ENCODE measurements around the gene ENTPD5.

Gene ENTPD5

GRCh38 chr14:74018586-74019407 is at the start of gene ENTPD5, which contains the start of gene BBOF1:
TSS of gene ENTPD5 (minus strand) at chr14:74019288. CDS start at chr14:73988102, 31,186 bp downstream.
TSS of gene BBOF1 (plus strand) at chr14:74019349. CDS start at chr14:74019479, 130 bp downstream.
- Histone ChIP-seq H3K36me3 (ENCODE audit: control insufficient read depth in 2 of 2, insufficient read depth in 2 of 2, low read length in 2 of 2) (peaks cover 0 to 4% of the 10 kb centered on the region in 2 donors), H3K4me1 (ENCODE audit: control insufficient read depth in 2 of 2, insufficient read depth in 2 of 2, low read length in 2 of 2) (peaks cover 9 to 18% of the 10 kb centered on the region in 2 donors), H3K27ac (ENCODE audit: low read depth in 2 of 2, low read length in 2 of 2) (peak within 1 kb of the TSS; percentile 99 to 100), H3K9ac (ENCODE audit: low read depth in 1 of 2, low read length in 2 of 2) (peak within 1 kb of the TSS; percentile 97 to 100), H3K4me3 (ENCODE audit: low read length in 2 of 2) (peak within 1 kb of the TSS; percentile 85 to 93), H3K27me3 (ENCODE audit: control insufficient read depth in 2 of 2, insufficient read depth in 2 of 2, low read length in 2 of 2) (no peaks in the 10 kb centered on the region), H3K9me3 (ENCODE audit: control insufficient read depth in 2 of 2, low read length in 2 of 2) (no peaks in the 10 kb centered on the region)

GRCh38 chr14:74065746-74066575 is 46.9 kb upstream of the ENTPD5 start:
- peaks cover 14 to 28% of the 10 kb centered on the region in 2 donors for H3K36me3 ChIP-seq (ENCODE audit: control insufficient read depth in 2 of 2, insufficient read depth in 2 of 2, low read length in 2 of 2)
- H3K27ac ChIP-seq (ENCODE audit: low read depth in 2 of 2, low read length in 2 of 2), result no peak overlapping the region
- H3K9me3 ChIP-seq (ENCODE audit: control insufficient read depth in 2 of 2, low read length in 2 of 2), result no peaks in the 10 kb centered on the region
- no peak overlapping the region for H3K4me3 ChIP-seq (ENCODE audit: low read length in 2 of 2)
- no peaks in the 10 kb centered on the region for H3K27me3 ChIP-seq (ENCODE audit: control insufficient read depth in 2 of 2, insufficient read depth in 2 of 2, low read length in 2 of 2)
- H3K9ac ChIP-seq (ENCODE audit: low read depth in 1 of 2, low read length in 2 of 2), result no peak overlapping the region
- H3K4me1 ChIP-seq (ENCODE audit: control insufficient read depth in 2 of 2, insufficient read depth in 2 of 2, low read length in 2 of 2), result no peaks in the 10 kb centered on the region

GRCh38 chr14:74064883-74065282 is 45.8 kb upstream of the ENTPD5 start:
- H3K4me3 ChIP-seq (ENCODE audit: low read length in 2 of 2), result no peak overlapping the region
- H3K9me3 ChIP-seq (ENCODE audit: control insufficient read depth in 2 of 2, low read length in 2 of 2), result no peaks in the 10 kb centered on the region
- peaks cover 18 to 32% of the 10 kb centered on the region in 2 donors for H3K36me3 ChIP-seq (ENCODE audit: control insufficient read depth in 2 of 2, insufficient read depth in 2 of 2, low read length in 2 of 2)
- H3K27ac ChIP-seq (ENCODE audit: low read depth in 2 of 2, low read length in 2 of 2), result no peak overlapping the region
- no peak overlapping the region for H3K9ac ChIP-seq (ENCODE audit: low read depth in 1 of 2, low read length in 2 of 2)
- no peaks in the 10 kb centered on the region for H3K27me3 ChIP-seq (ENCODE audit: control insufficient read depth in 2 of 2, insufficient read depth in 2 of 2, low read length in 2 of 2)
- H3K4me1 ChIP-seq (ENCODE audit: control insufficient read depth in 2 of 2, insufficient read depth in 2 of 2, low read length in 2 of 2), result no peaks in the 10 kb centered on the region

GRCh38 chr14:74064426-74064825 is 45.3 kb upstream of the ENTPD5 start:
- Histone ChIP-seq H3K4me3 (ENCODE audit: low read length in 2 of 2) (no peak overlapping the region), H3K27me3 (ENCODE audit: control insufficient read depth in 2 of 2, insufficient read depth in 2 of 2, low read length in 2 of 2) (no peaks in the 10 kb centered on the region), H3K4me1 (ENCODE audit: control insufficient read depth in 2 of 2, insufficient read depth in 2 of 2, low read length in 2 of 2) (no peaks in the 10 kb centered on the region), H3K36me3 (ENCODE audit: control insufficient read depth in 2 of 2, insufficient read depth in 2 of 2, low read length in 2 of 2) (peaks cover 18 to 35% of the 10 kb centered on the region in 2 donors), H3K9ac (ENCODE audit: low read depth in 1 of 2, low read length in 2 of 2) (no peak overlapping the region), H3K27ac (ENCODE audit: low read depth in 2 of 2, low read length in 2 of 2) (no peak overlapping the region), H3K9me3 (ENCODE audit: control insufficient read depth in 2 of 2, low read length in 2 of 2) (no peaks in the 10 kb centered on the region)

- Histone ChIP-seq H3K36me3 (ENCODE audit: control insufficient read depth in 2 of 2, insufficient read depth in 2 of 2, low read length in 2 of 2) (peaks cover 18 to 35% of the 10 kb centered on the region in 2 donors), H3K27me3 (ENCODE audit: control insufficient read depth in 2 of 2, insufficient read depth in 2 of 2, low read length in 2 of 2) (no peaks in the 10 kb centered on the region), H3K4me3 (ENCODE audit: low read length in 2 of 2) (no peak overlapping the region), H3K9me3 (ENCODE audit: control insufficient read depth in 2 of 2, low read length in 2 of 2) (no peaks in the 10 kb centered on the region), H3K4me1 (ENCODE audit: control insufficient read depth in 2 of 2, insufficient read depth in 2 of 2, low read length in 2 of 2) (no peaks in the 10 kb centered on the region), H3K27ac (ENCODE audit: low read depth in 2 of 2, low read length in 2 of 2) (no peak overlapping the region), H3K9ac (ENCODE audit: low read depth in 1 of 2, low read length in 2 of 2) (no peak overlapping the region)
These were observed 43.7 kb upstream of the ENTPD5 start for GRCh38 chr14:74062809-74063150.

- H3K4me3 ChIP-seq (ENCODE audit: low read length in 2 of 2), result no peak overlapping the region
- H3K4me1 ChIP-seq (ENCODE audit: control insufficient read depth in 2 of 2, insufficient read depth in 2 of 2, low read length in 2 of 2), result no peaks in the 10 kb centered on the region
- no peak overlapping the region for H3K9ac ChIP-seq (ENCODE audit: low read depth in 1 of 2, low read length in 2 of 2)
These were observed 30.9 kb upstream of the ENTPD5 start for GRCh38 chr14:74049876-74050495.

GRCh38 chr14:74048281-74048680 is 29.2 kb upstream of the ENTPD5 start:
- Histone ChIP-seq H3K27ac (ENCODE audit: low read depth in 2 of 2, low read length in 2 of 2) (no peak overlapping the region), H3K4me1 (ENCODE audit: control insufficient read depth in 2 of 2, insufficient read depth in 2 of 2, low read length in 2 of 2) (no peaks in the 10 kb centered on the region), H3K36me3 (ENCODE audit: control insufficient read depth in 2 of 2, insufficient read depth in 2 of 2, low read length in 2 of 2) (no peaks in the 10 kb centered on the region), H3K27me3 (ENCODE audit: control insufficient read depth in 2 of 2, insufficient read depth in 2 of 2, low read length in 2 of 2) (no peaks in the 10 kb centered on the region), H3K4me3 (ENCODE audit: low read length in 2 of 2) (no peak overlapping the region), H3K9me3 (ENCODE audit: control insufficient read depth in 2 of 2, low read length in 2 of 2) (no peaks in the 10 kb centered on the region), H3K9ac (ENCODE audit: low read depth in 1 of 2, low read length in 2 of 2) (no peak overlapping the region)

More at GRCh38 chr14:74049876-74050495, 30.9 kb upstream of the ENTPD5 start:
- H3K27ac ChIP-seq (ENCODE audit: low read depth in 2 of 2, low read length in 2 of 2), result no peak overlapping the region
- no peaks in the 10 kb centered on the region for H3K36me3 ChIP-seq (ENCODE audit: control insufficient read depth in 2 of 2, insufficient read depth in 2 of 2, low read length in 2 of 2)
- no peaks in the 10 kb centered on the region for H3K9me3 ChIP-seq (ENCODE audit: control insufficient read depth in 2 of 2, low read length in 2 of 2)
- no peaks in the 10 kb centered on the region for H3K27me3 ChIP-seq (ENCODE audit: control insufficient read depth in 2 of 2, insufficient read depth in 2 of 2, low read length in 2 of 2)

GRCh38 chr14:74045522-74045921 is 26.4 kb upstream of the ENTPD5 start:
- Histone ChIP-seq H3K27me3 (ENCODE audit: control insufficient read depth in 2 of 2, insufficient read depth in 2 of 2, low read length in 2 of 2) (no peaks in the 10 kb centered on the region), H3K9me3 (ENCODE audit: control insufficient read depth in 2 of 2, low read length in 2 of 2) (no peaks in the 10 kb centered on the region), H3K36me3 (ENCODE audit: control insufficient read depth in 2 of 2, insufficient read depth in 2 of 2, low read length in 2 of 2) (no peaks in the 10 kb centered on the region)

GRCh38 chr14:74042296-74042695 is 23.2 kb upstream of the ENTPD5 start:
- peaks cover 0 to 4% of the 10 kb centered on the region in 2 donors for H3K4me1 ChIP-seq (ENCODE audit: control insufficient read depth in 2 of 2, insufficient read depth in 2 of 2, low read length in 2 of 2)
- H3K4me3 ChIP-seq (ENCODE audit: low read length in 2 of 2), result no peak overlapping the region
- H3K9me3 ChIP-seq (ENCODE audit: control insufficient read depth in 2 of 2, low read length in 2 of 2), result no peaks in the 10 kb centered on the region
- H3K27ac ChIP-seq (ENCODE audit: low read depth in 2 of 2, low read length in 2 of 2), result no peak overlapping the region
- H3K27me3 ChIP-seq (ENCODE audit: control insufficient read depth in 2 of 2, insufficient read depth in 2 of 2, low read length in 2 of 2), result no peaks in the 10 kb centered on the region
- H3K36me3 ChIP-seq (ENCODE audit: control insufficient read depth in 2 of 2, insufficient read depth in 2 of 2, low read length in 2 of 2), result no peaks in the 10 kb centered on the region
- H3K9ac ChIP-seq (ENCODE audit: low read depth in 1 of 2, low read length in 2 of 2), result no peak overlapping the region

More at GRCh38 chr14:74045522-74045921, 26.4 kb upstream of the ENTPD5 start:
- Histone ChIP-seq H3K9ac (ENCODE audit: low read depth in 1 of 2, low read length in 2 of 2) (no peak overlapping the region), H3K27ac (ENCODE audit: low read depth in 2 of 2, low read length in 2 of 2) (no peak overlapping the region), H3K4me1 (ENCODE audit: control insufficient read depth in 2 of 2, insufficient read depth in 2 of 2, low read length in 2 of 2) (peaks cover 0 to 4% of the 10 kb centered on the region in 2 donors), H3K4me3 (ENCODE audit: low read length in 2 of 2) (no peak overlapping the region)
